ENCODE results near the gene HOXA5.

GRCh38 chr7:27138985-27139333, 4.5 kb downstream of the HOXA5 start:
- TF ChIP-seq EP300 (IDR thresholded peaks at IDR 0.05): no peak
- no peak for TF ChIP-seq CTCF (IDR thresholded peaks at IDR 0.05)
- TF ChIP-seq POLR2A (IDR thresholded peaks at IDR 0.05; ENCODE audit: low read depth): no peak

Measured in esophagus muscularis mucosa (tissue), 4 donors.